ENCODE results near the gene ARMH4.

GRCh38 chr14:58189176-58189575 lies 37.2 kb upstream of the ARMH4 start:
- TF ChIP-seq CTCF (optimal IDR thresholded peaks at IDR 0.05 in 1 of 3, IDR thresholded peaks at IDR 0.05 in 1 of 3, conservative IDR thresholded peaks at IDR 0.05 in 1 of 3; ENCODE audit: extremely low read depth in 1 of 3, insufficient read depth in 2 of 3, low read length in 3 of 3) (no peak), EZH2 (IDR thresholded peaks at IDR 0.05; ENCODE audit: low read length) (no peak)

Measured in keratinocyte (primary cell).